Tibial nerve (tissue), 3 donors: ENCODE data around the gene PCSK6.

Experiments used
- CTCF ChIP-seq, 5 experiments: fragments of 200-600 bp in 3 of 5; fragments of 450-650 bp in 2 of 5; sonication (generic) in 3 of 5; IDR thresholded peaks; one replicate each; pipeline ENCODE4 v1.5.1; 2016 to 2019; ENCODE audit warnings: antibody characterized with exemption in 5 of 5, mild to moderate bottlenecking in 3 of 5, moderate library complexity in 2 of 5
- POLR2A ChIP-seq, 2 donors: fragments of 450-650 bp; IDR thresholded peaks; one replicate each; pipeline ENCODE4 v1.6.1; 2017; ENCODE audit warnings: antibody characterized with exemption in 2 of 2, mild to moderate bottlenecking in 2 of 2, moderate library complexity in 2 of 2

DNA sequence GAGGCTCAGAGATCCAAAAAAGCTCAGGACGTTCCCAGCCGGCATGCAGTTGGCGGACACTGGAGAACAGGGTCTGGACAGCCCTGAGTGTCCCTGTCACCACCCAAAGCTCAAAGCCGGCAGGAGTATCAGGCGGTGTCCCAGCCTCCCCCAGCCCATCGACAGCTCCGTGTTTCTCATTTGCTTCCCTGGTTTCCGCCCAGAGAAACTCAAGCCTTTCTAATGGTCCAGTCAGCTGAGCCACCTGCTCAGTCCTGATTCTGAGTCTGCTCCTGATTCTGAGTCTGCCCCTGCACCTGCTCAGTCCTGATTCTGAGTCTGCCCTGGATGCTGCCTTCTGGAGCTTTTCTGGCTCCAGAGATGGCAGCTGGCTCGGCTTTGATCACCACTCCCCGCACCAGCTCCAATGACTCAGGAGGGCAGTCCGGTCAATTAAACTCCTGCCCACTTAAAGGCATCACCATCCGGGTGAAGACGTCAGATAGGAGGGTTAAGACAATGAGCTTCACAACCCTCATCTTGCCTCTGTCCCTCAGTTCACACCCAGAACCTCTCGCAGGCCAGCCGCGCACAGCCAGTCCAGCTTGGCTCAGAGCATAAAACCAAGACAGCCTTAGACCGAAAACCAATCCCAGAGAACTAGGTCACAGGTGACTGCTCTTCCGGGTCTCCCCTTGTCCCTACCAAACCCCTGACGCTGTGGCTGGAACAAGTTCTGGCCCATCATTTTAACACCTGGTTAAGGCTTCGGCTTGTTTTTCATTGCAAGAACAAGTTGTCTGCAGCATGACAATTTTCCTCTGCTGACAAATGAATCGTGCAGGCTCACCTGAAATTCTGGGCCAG is 6.8 kb downstream of the PCSK6 start:
- TF ChIP-seq CTCF (IDR thresholded peaks at IDR 0.05) = no peak
- TF ChIP-seq POLR2A (IDR thresholded peaks at IDR 0.05) = no peak
